GM23338 (cell line): ENCODE results near the gene PRDM1.

Experiments
- CREB1 ChIP-seq: fragments of 250-450 bp; sonication (Bioruptor Pico); IDR thresholded peaks from 2 replicates; pipeline ENCODE4 v1.5.0; 2020; ENCODE audit warnings: low read depth, mild to moderate bottlenecking, moderate library complexity
- CTCF ChIP-seq, 2 experiments: fragments of 200-600 bp in 1 of 2; sonication (generic) in 1 of 2; conservative IDR thresholded peaks; 2 replicates each; pipeline versions ENCODE4 v1.5.1 to v1.6.1; 2016 to 2017; ENCODE audit warnings: antibody characterized with exemption in 2 of 2, low read depth in 2 of 2, mild to moderate bottlenecking in 2 of 2, moderate library complexity in 1 of 2
- EZH2 ChIP-seq: fragments of 200-600 bp; sonication (generic); IDR thresholded peaks from one replicate; pipeline ENCODE4 v1.8.0; 2017; ENCODE audit warnings: antibody characterized with exemption, mild to moderate bottlenecking, low read depth; ENCODE audit not compliant: unreplicated experiment
- EZH2phosphoT487 ChIP-seq: fragments of 200-600 bp; sonication (generic); IDR thresholded peaks from one replicate; pipeline ENCODE4 v1.8.1; 2018; ENCODE audit warnings: antibody characterized with exemption; ENCODE audit not compliant: unreplicated experiment
- POLR2AphosphoS5 ChIP-seq: IDR thresholded peaks from 2 replicates; pipeline ENCODE4 v1.6.1; 2016; ENCODE audit warnings: antibody characterized with exemption, low read depth
- REST ChIP-seq: IDR thresholded peaks from one replicate; pipeline ENCODE4 v1.6.1; 2018; ENCODE audit warnings: antibody characterized with exemption; ENCODE audit not compliant: unreplicated experiment
- ZNF114 ChIP-seq: fragments of 250-450 bp; sonication (Bioruptor Pico); IDR thresholded peaks from 2 replicates; pipeline ENCODE4 v1.5.0; 2020; ENCODE audit warnings: mild to moderate bottlenecking, moderate library complexity
- ZNF462 ChIP-seq: fragments of 250-450 bp; sonication (Bioruptor Pico); IDR thresholded peaks from 2 replicates; pipeline ENCODE4 v1.5.0; 2020; ENCODE audit warnings: mild to moderate bottlenecking, moderate library complexity

- no peak for TF ChIP-seq CTCF (conservative IDR thresholded peaks at IDR 0.05; ENCODE audit: low read depth in 2 of 2)
- no peak for TF ChIP-seq EZH2
- TF ChIP-seq POLR2AphosphoS5 = no peak
- TF ChIP-seq ZNF462 (CRISPR knock-in tag) = no peak
- TF ChIP-seq EZH2phosphoT487 = no peak
- no peak for TF ChIP-seq CREB1 (CRISPR knock-in tag)
- TF ChIP-seq REST = no peak
- TF ChIP-seq ZNF114 (CRISPR knock-in tag) = no peak
These were observed 32.8 kb downstream of the PRDM1 start for GRCh38 chr6:106118835-106119431.
